Measurements from ENCODE around the gene TSHZ2.
"Not testable (repeated sequence)": the region's sequence is repeated elsewhere in the genome, so short reads cannot be mapped to it uniquely, and the experiment has no call there.

The TSHZ2 gene

DNA sequence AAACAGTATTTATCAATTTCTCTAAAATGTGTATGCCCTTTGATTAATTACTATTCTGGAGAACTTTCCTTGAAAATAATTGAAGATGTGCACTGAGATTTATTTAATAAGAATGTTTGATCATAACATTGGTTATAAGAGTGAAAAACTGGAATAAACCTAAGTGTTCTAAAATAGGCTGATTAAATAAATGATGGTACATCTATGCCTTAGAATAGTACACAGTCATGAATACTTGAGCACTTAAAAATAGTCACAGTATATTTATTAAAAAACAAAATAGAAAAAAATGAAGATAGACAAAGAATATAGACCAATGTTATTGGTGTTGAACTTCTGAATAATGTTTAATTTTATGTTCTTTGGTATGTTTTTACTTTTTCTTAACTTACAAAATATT, 528.5 kb downstream of the TSHZ2 start:
- Histone ChIP-seq H3K4me3 (ENCODE audit: low read length in 2 of 2) (no peak overlapping the region), H3K9me3 (ENCODE audit: control insufficient read depth in 2 of 2, low read length in 2 of 2) (no peaks in the 10 kb centered on the region), H3K4me1 (ENCODE audit: control insufficient read depth in 2 of 2, insufficient read depth in 2 of 2, low read length in 2 of 2) (no peaks in the 10 kb centered on the region), H3K9ac (ENCODE audit: low read depth in 1 of 2, low read length in 2 of 2) (no peak overlapping the region), H3K27me3 (ENCODE audit: control insufficient read depth in 2 of 2, insufficient read depth in 2 of 2, low read length in 2 of 2) (no peaks in the 10 kb centered on the region), H3K36me3 (ENCODE audit: control insufficient read depth in 2 of 2, insufficient read depth in 2 of 2, low read length in 2 of 2) (no peaks in the 10 kb centered on the region), H3K27ac (ENCODE audit: low read depth in 2 of 2, low read length in 2 of 2) (no peak overlapping the region)

DNA sequence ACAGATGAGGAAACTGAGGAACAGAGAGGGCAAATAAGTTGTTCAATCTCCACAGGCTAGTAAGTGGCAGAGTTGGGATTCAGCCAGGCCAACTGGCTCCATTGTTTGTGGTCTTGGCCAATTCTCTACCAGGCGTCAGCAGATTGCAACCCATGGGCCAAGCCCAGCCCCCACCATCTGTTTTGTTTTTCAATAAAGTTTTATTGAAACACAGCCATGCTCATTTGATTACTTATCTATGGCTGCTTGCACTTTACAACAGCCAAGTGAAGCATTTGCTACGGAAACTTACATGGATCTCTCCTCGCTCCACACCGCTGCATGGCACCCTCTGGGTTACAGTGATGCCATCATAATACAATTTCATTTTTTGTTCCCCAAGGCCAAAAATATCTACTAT, 530.7 kb downstream of the TSHZ2 start:
- no peak overlapping the region for H3K9ac ChIP-seq (ENCODE audit: low read depth in 1 of 2, low read length in 2 of 2)
- no peaks in the 10 kb centered on the region for H3K27me3 ChIP-seq (ENCODE audit: control insufficient read depth in 2 of 2, insufficient read depth in 2 of 2, low read length in 2 of 2)
- no peaks in the 10 kb centered on the region for H3K9me3 ChIP-seq (ENCODE audit: control insufficient read depth in 2 of 2, low read length in 2 of 2)
- no peaks in the 10 kb centered on the region for H3K4me1 ChIP-seq (ENCODE audit: control insufficient read depth in 2 of 2, insufficient read depth in 2 of 2, low read length in 2 of 2)
- no peak overlapping the region for H3K4me3 ChIP-seq (ENCODE audit: low read length in 2 of 2)
- H3K36me3 ChIP-seq (ENCODE audit: control insufficient read depth in 2 of 2, insufficient read depth in 2 of 2, low read length in 2 of 2) = no peaks in the 10 kb centered on the region
- no peak overlapping the region for H3K27ac ChIP-seq (ENCODE audit: low read depth in 2 of 2, low read length in 2 of 2)

DNA sequence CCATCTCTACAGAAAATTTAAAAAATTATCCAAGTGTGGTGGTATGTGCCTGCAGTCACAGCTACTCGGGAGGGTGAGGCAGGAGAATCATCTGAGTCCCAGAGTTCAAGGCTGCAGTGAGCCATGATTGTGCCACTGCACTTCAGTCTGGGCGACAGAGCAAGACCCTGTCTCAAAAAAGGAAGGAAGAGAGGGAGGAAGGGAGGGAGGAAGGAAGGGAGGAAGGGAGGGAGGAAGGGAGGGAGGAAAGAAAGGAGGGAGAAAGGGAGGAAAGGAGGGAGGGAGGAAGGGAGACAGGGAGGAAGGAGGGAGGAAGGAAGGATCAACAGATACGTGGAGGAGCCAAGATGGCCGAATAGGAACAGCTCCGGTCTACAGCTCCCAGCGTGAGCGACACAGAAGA, 531.4 kb downstream of the TSHZ2 start:
- H3K9ac ChIP-seq (ENCODE audit: low read depth in 1 of 2, low read length in 2 of 2) = no peak overlapping the region
- H3K27me3 ChIP-seq (ENCODE audit: control insufficient read depth in 2 of 2, insufficient read depth in 2 of 2, low read length in 2 of 2) = no peaks in the 10 kb centered on the region
- H3K36me3 ChIP-seq (ENCODE audit: control insufficient read depth in 2 of 2, insufficient read depth in 2 of 2, low read length in 2 of 2) = no peaks in the 10 kb centered on the region
- no peaks in the 10 kb centered on the region for H3K4me1 ChIP-seq (ENCODE audit: control insufficient read depth in 2 of 2, insufficient read depth in 2 of 2, low read length in 2 of 2)
- H3K4me3 ChIP-seq (ENCODE audit: low read length in 2 of 2) = peak overlapping the region; percentile 47 to 73
- H3K9me3 ChIP-seq (ENCODE audit: control insufficient read depth in 2 of 2, low read length in 2 of 2) = no peaks in the 10 kb centered on the region
- peak overlapping the region in 1 of 2 donors; percentile 24 for H3K27ac ChIP-seq (ENCODE audit: low read depth in 2 of 2, low read length in 2 of 2)

DNA sequence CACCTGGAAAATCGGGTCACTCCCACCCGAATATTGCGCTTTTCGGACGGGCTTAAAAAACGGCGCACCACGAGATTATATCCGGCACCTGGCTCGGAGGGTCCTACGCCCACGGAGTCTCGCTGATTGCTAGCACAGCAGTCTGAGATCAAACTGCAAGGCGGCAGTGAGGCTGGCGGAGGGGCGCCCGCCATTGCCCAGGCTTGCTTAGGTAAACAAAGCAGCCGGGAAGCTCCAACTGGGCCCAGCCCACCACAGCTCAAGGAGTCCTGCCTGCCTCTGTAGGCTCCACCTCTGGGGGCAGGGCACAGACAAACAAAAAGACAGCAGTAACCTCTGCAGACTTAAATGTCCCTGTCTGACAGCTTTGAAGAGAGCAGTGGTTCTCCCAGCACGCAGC, 531.9 kb downstream of the TSHZ2 start:
- not testable (repeated sequence) for H3K27me3 ChIP-seq (ENCODE audit: control insufficient read depth in 2 of 2, insufficient read depth in 2 of 2, low read length in 2 of 2); H3K36me3 ChIP-seq (ENCODE audit: control insufficient read depth in 2 of 2, insufficient read depth in 2 of 2, low read length in 2 of 2); H3K4me1 ChIP-seq (ENCODE audit: control insufficient read depth in 2 of 2, insufficient read depth in 2 of 2, low read length in 2 of 2); H3K9ac ChIP-seq (ENCODE audit: low read depth in 1 of 2, low read length in 2 of 2); H3K9me3 ChIP-seq (ENCODE audit: control insufficient read depth in 2 of 2, low read length in 2 of 2); H3K27ac ChIP-seq (ENCODE audit: low read depth in 2 of 2, low read length in 2 of 2); H3K4me3 ChIP-seq (ENCODE audit: low read length in 2 of 2)

DNA sequence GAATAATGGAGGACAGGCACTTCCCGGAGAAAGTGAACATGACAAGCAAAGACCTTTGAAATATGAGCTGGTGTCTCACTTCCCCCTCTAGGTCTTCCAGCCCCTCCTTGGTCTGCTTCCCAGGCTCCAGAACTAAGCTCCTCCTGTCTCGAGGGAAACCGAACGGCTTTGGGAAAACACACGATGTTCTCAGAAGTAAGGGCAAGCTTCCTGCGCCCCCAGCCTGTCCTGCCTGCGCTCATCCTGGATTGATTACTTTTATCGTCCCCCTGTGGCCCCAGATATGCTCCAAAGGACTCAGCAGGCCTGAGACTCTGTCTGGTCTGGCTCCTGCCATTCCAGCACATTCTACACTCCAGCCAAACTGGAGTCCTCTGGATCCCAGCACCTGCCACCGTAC, 538.1 kb downstream of the TSHZ2 start:
- no peaks in the 10 kb centered on the region for H3K27me3 ChIP-seq (ENCODE audit: control insufficient read depth in 2 of 2, insufficient read depth in 2 of 2, low read length in 2 of 2)
- peaks cover 0 to 8% of the 10 kb centered on the region in 2 donors for H3K4me1 ChIP-seq (ENCODE audit: control insufficient read depth in 2 of 2, insufficient read depth in 2 of 2, low read length in 2 of 2)
- H3K36me3 ChIP-seq (ENCODE audit: control insufficient read depth in 2 of 2, insufficient read depth in 2 of 2, low read length in 2 of 2) = no peaks in the 10 kb centered on the region
- H3K27ac ChIP-seq (ENCODE audit: low read depth in 2 of 2, low read length in 2 of 2) = no peak overlapping the region
- no peaks in the 10 kb centered on the region for H3K9me3 ChIP-seq (ENCODE audit: control insufficient read depth in 2 of 2, low read length in 2 of 2)
- no peak overlapping the region for H3K9ac ChIP-seq (ENCODE audit: low read depth in 1 of 2, low read length in 2 of 2)
- no peak overlapping the region for H3K4me3 ChIP-seq (ENCODE audit: low read length in 2 of 2)

DNA sequence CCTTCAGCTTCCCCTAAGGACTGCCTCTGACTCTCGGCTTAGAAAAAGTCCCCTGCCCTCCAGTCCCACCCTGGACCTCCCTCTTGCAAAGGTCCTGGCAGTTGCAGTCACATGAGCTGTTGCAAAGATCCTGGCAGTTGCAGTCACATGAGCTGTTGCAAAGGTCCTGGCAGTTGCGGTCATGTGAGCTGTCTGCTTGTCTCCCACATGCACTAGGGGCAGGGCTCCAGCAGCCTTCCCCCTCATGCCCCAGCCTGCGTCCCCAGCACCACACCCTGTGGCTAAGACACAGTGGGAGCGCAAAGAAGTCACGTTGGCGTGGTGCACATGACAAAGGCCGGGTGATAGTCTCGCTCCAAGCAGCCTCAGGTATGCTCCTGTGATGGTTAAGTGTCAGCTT, 538.5 kb downstream of the TSHZ2 start:
- Histone ChIP-seq H3K27ac (ENCODE audit: low read depth in 2 of 2, low read length in 2 of 2) (no peak overlapping the region), H3K4me3 (ENCODE audit: low read length in 2 of 2) (no peak overlapping the region), H3K9me3 (ENCODE audit: control insufficient read depth in 2 of 2, low read length in 2 of 2) (no peaks in the 10 kb centered on the region), H3K9ac (ENCODE audit: low read depth in 1 of 2, low read length in 2 of 2) (no peak overlapping the region), H3K36me3 (ENCODE audit: control insufficient read depth in 2 of 2, insufficient read depth in 2 of 2, low read length in 2 of 2) (no peaks in the 10 kb centered on the region), H3K27me3 (ENCODE audit: control insufficient read depth in 2 of 2, insufficient read depth in 2 of 2, low read length in 2 of 2) (no peaks in the 10 kb centered on the region), H3K4me1 (ENCODE audit: control insufficient read depth in 2 of 2, insufficient read depth in 2 of 2, low read length in 2 of 2) (peaks cover 0 to 8% of the 10 kb centered on the region in 2 donors)

DNA sequence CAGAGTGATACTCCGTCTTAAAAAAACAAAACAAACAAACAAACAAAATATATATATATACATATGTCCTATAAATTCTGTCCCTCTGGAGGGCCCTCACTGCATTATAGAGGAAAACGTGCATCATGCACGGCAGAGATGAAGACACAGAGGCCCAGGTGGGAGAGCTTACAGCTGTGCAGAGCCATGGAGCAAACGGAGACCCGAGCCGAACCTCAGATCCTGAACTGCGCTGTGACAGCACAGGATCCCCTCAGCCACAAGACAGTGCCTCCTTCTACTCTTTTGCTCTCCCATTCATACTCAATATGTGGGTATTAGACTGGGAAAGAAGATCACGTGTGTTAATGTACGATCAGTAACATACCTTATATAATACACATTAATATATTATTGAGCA, 539.9 kb downstream of the TSHZ2 start:
- H3K4me3 ChIP-seq (ENCODE audit: low read length in 2 of 2) = no peak overlapping the region
- no peaks in the 10 kb centered on the region for H3K27me3 ChIP-seq (ENCODE audit: control insufficient read depth in 2 of 2, insufficient read depth in 2 of 2, low read length in 2 of 2)
- H3K9me3 ChIP-seq (ENCODE audit: control insufficient read depth in 2 of 2, low read length in 2 of 2) = no peaks in the 10 kb centered on the region
- H3K4me1 ChIP-seq (ENCODE audit: control insufficient read depth in 2 of 2, insufficient read depth in 2 of 2, low read length in 2 of 2) = peaks cover 0 to 9% of the 10 kb centered on the region in 2 donors
- H3K36me3 ChIP-seq (ENCODE audit: control insufficient read depth in 2 of 2, insufficient read depth in 2 of 2, low read length in 2 of 2) = no peaks in the 10 kb centered on the region
- no peak overlapping the region for H3K9ac ChIP-seq (ENCODE audit: low read depth in 1 of 2, low read length in 2 of 2)
- H3K27ac ChIP-seq (ENCODE audit: low read depth in 2 of 2, low read length in 2 of 2) = no peak overlapping the region

DNA sequence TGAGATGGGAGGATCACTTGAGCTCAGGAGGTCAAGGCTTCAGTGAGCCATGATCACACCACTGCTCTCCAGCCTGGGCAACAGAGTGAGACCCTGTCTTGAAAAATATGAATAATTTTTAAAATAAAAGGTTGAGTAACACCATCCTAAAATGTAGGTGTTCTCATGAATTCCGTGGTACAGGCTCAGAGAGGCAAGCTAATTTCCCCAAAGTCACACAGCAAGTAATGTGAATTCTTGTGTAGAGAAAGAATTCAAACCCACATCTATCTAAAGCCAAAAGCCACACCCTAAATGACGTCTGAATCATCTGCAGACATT, 541.0 kb downstream of the TSHZ2 start:
- H3K4me1 ChIP-seq (ENCODE audit: control insufficient read depth in 2 of 2, insufficient read depth in 2 of 2, low read length in 2 of 2) = peaks cover 0 to 11% of the 10 kb centered on the region in 2 donors
- H3K27ac ChIP-seq (ENCODE audit: low read depth in 2 of 2, low read length in 2 of 2) = peak overlapping the region in 1 of 2 donors; percentile 15
- peak overlapping the region in 1 of 2 donors; percentile 14 for H3K4me3 ChIP-seq (ENCODE audit: low read length in 2 of 2)
- H3K36me3 ChIP-seq (ENCODE audit: control insufficient read depth in 2 of 2, insufficient read depth in 2 of 2, low read length in 2 of 2) = no peaks in the 10 kb centered on the region
- no peaks in the 10 kb centered on the region for H3K27me3 ChIP-seq (ENCODE audit: control insufficient read depth in 2 of 2, insufficient read depth in 2 of 2, low read length in 2 of 2)
- H3K9me3 ChIP-seq (ENCODE audit: control insufficient read depth in 2 of 2, low read length in 2 of 2) = no peaks in the 10 kb centered on the region
- no peak overlapping the region for H3K9ac ChIP-seq (ENCODE audit: low read depth in 1 of 2, low read length in 2 of 2)

DNA sequence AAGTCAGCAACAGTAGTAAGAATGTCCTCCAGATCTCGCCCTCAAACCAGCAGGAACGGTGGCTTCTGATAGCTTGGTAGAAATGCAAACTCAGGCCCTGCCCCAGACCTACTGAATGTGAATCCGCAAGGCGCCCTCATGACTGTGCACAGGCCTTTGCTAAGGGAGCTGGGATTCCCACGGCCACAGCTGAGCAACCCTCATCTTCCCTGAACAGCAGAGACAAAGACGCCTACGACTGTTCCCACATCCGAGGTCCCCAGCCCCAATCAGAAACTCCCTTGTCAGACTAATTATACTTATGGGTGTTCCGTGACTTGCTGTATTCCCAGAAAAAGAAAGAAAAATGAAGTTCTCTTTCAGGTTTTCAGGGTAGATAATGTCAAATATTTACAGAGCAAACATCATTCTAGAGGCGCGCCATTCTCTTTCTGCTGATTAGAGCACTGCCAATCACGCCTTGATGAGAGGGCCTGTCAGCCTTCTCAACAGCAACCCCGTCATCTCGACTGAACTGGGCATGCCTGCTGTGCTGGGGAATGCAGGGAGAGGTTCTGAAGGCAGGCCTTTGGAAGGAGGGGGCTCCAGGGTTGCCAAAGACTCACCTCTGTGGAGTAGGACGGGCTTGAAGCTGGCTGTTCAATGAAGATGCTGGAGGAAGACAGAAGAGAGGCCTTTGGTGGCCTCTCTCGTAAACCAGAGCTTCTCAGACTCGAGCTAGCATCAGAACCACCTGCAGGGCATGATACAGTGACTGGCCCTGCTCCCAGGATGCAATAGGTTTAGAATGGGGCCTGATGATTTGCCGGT, 541.5 kb downstream of the TSHZ2 start:
- H3K4me1 ChIP-seq (ENCODE audit: control insufficient read depth in 2 of 2, insufficient read depth in 2 of 2, low read length in 2 of 2) = peaks cover 0 to 11% of the 10 kb centered on the region in 2 donors
- H3K9ac ChIP-seq (ENCODE audit: low read depth in 1 of 2, low read length in 2 of 2) = no peak overlapping the region
- H3K27me3 ChIP-seq (ENCODE audit: control insufficient read depth in 2 of 2, insufficient read depth in 2 of 2, low read length in 2 of 2) = no peaks in the 10 kb centered on the region
- no peaks in the 10 kb centered on the region for H3K9me3 ChIP-seq (ENCODE audit: control insufficient read depth in 2 of 2, low read length in 2 of 2)
- no peaks in the 10 kb centered on the region for H3K36me3 ChIP-seq (ENCODE audit: control insufficient read depth in 2 of 2, insufficient read depth in 2 of 2, low read length in 2 of 2)
- peak overlapping the region in 1 of 2 donors; percentile 14 for H3K4me3 ChIP-seq (ENCODE audit: low read length in 2 of 2)
- H3K27ac ChIP-seq (ENCODE audit: low read depth in 2 of 2, low read length in 2 of 2) = peak overlapping the region in 1 of 2 donors; percentile 15

DNA sequence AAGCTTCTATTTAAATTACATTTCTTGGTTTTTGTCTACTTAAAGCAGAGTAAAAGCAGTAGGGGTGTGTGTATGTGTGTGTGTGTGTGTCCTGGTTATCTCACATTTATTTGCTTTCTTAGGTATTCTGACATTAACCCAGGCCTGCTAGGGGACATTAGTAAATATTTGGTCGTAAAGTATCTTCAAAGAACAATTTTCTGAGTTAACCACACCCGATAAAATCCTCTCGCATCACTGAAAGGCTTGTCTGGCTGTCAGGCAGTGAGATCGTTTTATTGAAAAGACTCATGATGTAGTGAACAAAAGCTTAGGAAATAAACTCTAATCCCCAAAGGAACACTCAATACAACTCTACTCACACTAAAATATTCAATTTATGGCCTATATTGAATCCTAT, 543.6 kb downstream of the TSHZ2 start:
- no peaks in the 10 kb centered on the region for H3K27me3 ChIP-seq (ENCODE audit: control insufficient read depth in 2 of 2, insufficient read depth in 2 of 2, low read length in 2 of 2)
- H3K27ac ChIP-seq (ENCODE audit: low read depth in 2 of 2, low read length in 2 of 2) = no peak overlapping the region
- H3K4me3 ChIP-seq (ENCODE audit: low read length in 2 of 2) = no peak overlapping the region
- H3K36me3 ChIP-seq (ENCODE audit: control insufficient read depth in 2 of 2, insufficient read depth in 2 of 2, low read length in 2 of 2) = no peaks in the 10 kb centered on the region
- H3K9me3 ChIP-seq (ENCODE audit: control insufficient read depth in 2 of 2, low read length in 2 of 2) = no peaks in the 10 kb centered on the region
- no peak overlapping the region for H3K9ac ChIP-seq (ENCODE audit: low read depth in 1 of 2, low read length in 2 of 2)
- H3K4me1 ChIP-seq (ENCODE audit: control insufficient read depth in 2 of 2, insufficient read depth in 2 of 2, low read length in 2 of 2) = peaks cover 0 to 11% of the 10 kb centered on the region in 2 donors

Data from mucosa of rectum (tissue), 2 donors.